ENCODE results near the gene ASXL1.
A peak's percentile ranks its signal among the peaks of the same experiment; 100 is the strongest.
"Not testable (repeated sequence)": the region's sequence is repeated elsewhere in the genome, so short reads cannot be mapped to it uniquely, and the experiment has no call there.

ASXL1 gene

GRCh38 chr20:32395066-32395465 is 36.9 kb downstream of the ASXL1 start:
- no peak overlapping the region for H3K4me3 Mint-ChIP-seq
- peaks cover 61% of the 10 kb centered on the region for H3K36me3 Mint-ChIP-seq (ENCODE audit: low read depth)
- H3K9me3 Mint-ChIP-seq: no peaks in the 10 kb centered on the region
- peaks cover 38% of the 10 kb centered on the region for H3K4me1 Mint-ChIP-seq (ENCODE audit: low read depth)
- no peak overlapping the region for H3K27ac Mint-ChIP-seq
- H3K27me3 Mint-ChIP-seq: no peaks in the 10 kb centered on the region

GRCh38 chr20:32396646-32397160 is 38.6 kb downstream of the ASXL1 start:
- no peaks in the 10 kb centered on the region for H3K9me3 Mint-ChIP-seq
- H3K27me3 Mint-ChIP-seq: no peaks in the 10 kb centered on the region
- H3K36me3 Mint-ChIP-seq (ENCODE audit: low read depth): peaks cover 65% of the 10 kb centered on the region
- no peak overlapping the region for H3K4me3 Mint-ChIP-seq
- peaks cover 37% of the 10 kb centered on the region for H3K4me1 Mint-ChIP-seq (ENCODE audit: low read depth)
- no peak overlapping the region for H3K27ac Mint-ChIP-seq

- H3K9me3 Mint-ChIP-seq: no peaks in the 10 kb centered on the region
- peaks cover 67% of the 10 kb centered on the region for H3K36me3 Mint-ChIP-seq (ENCODE audit: low read depth)
- H3K27me3 Mint-ChIP-seq: no peaks in the 10 kb centered on the region
- H3K4me1 Mint-ChIP-seq (ENCODE audit: low read depth): peaks cover 35% of the 10 kb centered on the region
- H3K4me3 Mint-ChIP-seq: no peak overlapping the region
- H3K27ac Mint-ChIP-seq: peak overlapping the region; percentile 36
These were observed 39.5 kb downstream of the ASXL1 start for GRCh38 chr20:32397567-32398084.

- Mint-ChIP-seq H3K9me3 (no peaks in the 10 kb centered on the region), H3K4me3 (no peak overlapping the region), H3K27me3 (no peaks in the 10 kb centered on the region), H3K36me3 (ENCODE audit: low read depth) (peaks cover 58% of the 10 kb centered on the region), H3K27ac (peak overlapping the region; percentile 0), H3K4me1 (ENCODE audit: low read depth) (peaks cover 37% of the 10 kb centered on the region)
These were observed 42.3 kb downstream of the ASXL1 start for GRCh38 chr20:32400476-32400875.

- peaks cover 59% of the 10 kb centered on the region for H3K36me3 Mint-ChIP-seq (ENCODE audit: low read depth)
These were observed 45.9 kb downstream of the ASXL1 start for GRCh38 chr20:32404017-32404416.

GRCh38 chr20:32406701-32407100 is 48.6 kb downstream of the ASXL1 start:
- Mint-ChIP-seq H3K36me3 (ENCODE audit: low read depth) (peaks cover 42% of the 10 kb centered on the region), H3K27ac (peak overlapping the region; percentile 82), H3K4me3 (peak overlapping the region; percentile 57), H3K4me1 (ENCODE audit: low read depth) (peaks cover 53% of the 10 kb centered on the region), H3K27me3 (no peaks in the 10 kb centered on the region), H3K9me3 (no peaks in the 10 kb centered on the region)

More at GRCh38 chr20:32404017-32404416, 45.9 kb downstream of the ASXL1 start:
- Mint-ChIP-seq H3K4me3 (no peak overlapping the region), H3K9me3 (no peaks in the 10 kb centered on the region), H3K27me3 (no peaks in the 10 kb centered on the region), H3K27ac (no peak overlapping the region), H3K4me1 (ENCODE audit: low read depth) (peaks cover 56% of the 10 kb centered on the region)

GRCh38 chr20:32407131-32407750 is 49.1 kb downstream of the ASXL1 start:
- Mint-ChIP-seq H3K4me1 (ENCODE audit: low read depth) (peaks cover 59% of the 10 kb centered on the region), H3K4me3 (peak overlapping the region; percentile 57), H3K36me3 (ENCODE audit: low read depth) (peaks cover 44% of the 10 kb centered on the region), H3K27ac (peak overlapping the region; percentile 82)
- H3K9me3 Mint-ChIP-seq, H3K27me3 Mint-ChIP-seq: not testable (repeated sequence)

GRCh38 chr20:32411955-32412706 is 54.0 kb downstream of the ASXL1 start:
- Mint-ChIP-seq H3K27me3 (no peaks in the 10 kb centered on the region), H3K36me3 (ENCODE audit: low read depth) (peaks cover 45% of the 10 kb centered on the region), H3K4me1 (ENCODE audit: low read depth) (peaks cover 71% of the 10 kb centered on the region), H3K9me3 (no peaks in the 10 kb centered on the region), H3K4me3 (no peak overlapping the region), H3K27ac (peak overlapping the region; percentile 6)

- H3K4me3 Mint-ChIP-seq: no peak overlapping the region
- H3K36me3 Mint-ChIP-seq (ENCODE audit: low read depth): peaks cover 44% of the 10 kb centered on the region
- no peaks in the 10 kb centered on the region for H3K27me3 Mint-ChIP-seq
- peaks cover 67% of the 10 kb centered on the region for H3K4me1 Mint-ChIP-seq (ENCODE audit: low read depth)
- no peaks in the 10 kb centered on the region for H3K9me3 Mint-ChIP-seq
- H3K27ac Mint-ChIP-seq: no peak overlapping the region
These were observed 57.4 kb downstream of the ASXL1 start for GRCh38 chr20:32415494-32415893.

GRCh38 chr20:32416206-32416605 is 58.1 kb downstream of the ASXL1 start:
- H3K27me3 Mint-ChIP-seq: no peaks in the 10 kb centered on the region
- peaks cover 68% of the 10 kb centered on the region for H3K4me1 Mint-ChIP-seq (ENCODE audit: low read depth)
- peaks cover 42% of the 10 kb centered on the region for H3K36me3 Mint-ChIP-seq (ENCODE audit: low read depth)
- H3K4me3 Mint-ChIP-seq: no peak overlapping the region
- no peak overlapping the region for H3K27ac Mint-ChIP-seq
- no peaks in the 10 kb centered on the region for H3K9me3 Mint-ChIP-seq

GRCh38 chr20:32418376-32418775 is 60.2 kb downstream of the ASXL1 start:
- Mint-ChIP-seq H3K4me1 (ENCODE audit: low read depth) (peaks cover 54% of the 10 kb centered on the region), H3K4me3 (no peak overlapping the region), H3K36me3 (ENCODE audit: low read depth) (peaks cover 40% of the 10 kb centered on the region), H3K9me3 (no peaks in the 10 kb centered on the region), H3K27me3 (no peaks in the 10 kb centered on the region), H3K27ac (peak overlapping the region; percentile 13)

GRCh38 chr20:32421290-32421689 is 63.2 kb downstream of the ASXL1 start:
- Mint-ChIP-seq H3K36me3 (ENCODE audit: low read depth) (peaks cover 42% of the 10 kb centered on the region), H3K4me1 (ENCODE audit: low read depth) (peaks cover 31% of the 10 kb centered on the region), H3K27ac (no peak overlapping the region), H3K9me3 (no peaks in the 10 kb centered on the region), H3K4me3 (no peak overlapping the region), H3K27me3 (no peaks in the 10 kb centered on the region)

- peak overlapping the region; percentile 30 for H3K27ac Mint-ChIP-seq
- peaks cover 77% of the 10 kb centered on the region for H3K36me3 Mint-ChIP-seq (ENCODE audit: low read depth)
- no peaks in the 10 kb centered on the region for H3K9me3 Mint-ChIP-seq
- H3K4me3 Mint-ChIP-seq: no peak overlapping the region
- H3K27me3 Mint-ChIP-seq: no peaks in the 10 kb centered on the region
- no peaks in the 10 kb centered on the region for H3K4me1 Mint-ChIP-seq (ENCODE audit: low read depth)
These were observed 69.9 kb downstream of the ASXL1 start for GRCh38 chr20:32427996-32428395.

GRCh38 chr20:32429343-32429742 is 71.2 kb downstream of the ASXL1 start:
- H3K9me3 Mint-ChIP-seq: no peaks in the 10 kb centered on the region
- H3K36me3 Mint-ChIP-seq (ENCODE audit: low read depth): peaks cover 89% of the 10 kb centered on the region
- no peak overlapping the region for H3K27ac Mint-ChIP-seq
- H3K4me3 Mint-ChIP-seq: no peak overlapping the region
- H3K4me1 Mint-ChIP-seq (ENCODE audit: low read depth): no peaks in the 10 kb centered on the region
- no peaks in the 10 kb centered on the region for H3K27me3 Mint-ChIP-seq

- Mint-ChIP-seq H3K4me3 (no peak overlapping the region), H3K27ac (no peak overlapping the region), H3K36me3 (ENCODE audit: low read depth) (peaks cover 91% of the 10 kb centered on the region)
These were observed 71.7 kb downstream of the ASXL1 start for GRCh38 chr20:32429745-32430360.

More at GRCh38 chr20:32429745-32430360, 71.7 kb downstream of the ASXL1 start:
- H3K4me1 Mint-ChIP-seq (ENCODE audit: low read depth): no peaks in the 10 kb centered on the region
- H3K27me3 Mint-ChIP-seq: no peaks in the 10 kb centered on the region
- no peaks in the 10 kb centered on the region for H3K9me3 Mint-ChIP-seq

All from stimulated activated naive CD8-positive, alpha-beta T cell treated with anti-CD3 and anti-CD28 coated beads, Interleukin-15, Interleukin-2, amounts not matched to agents 100 ng/mL and 50 ng/mL, for 24 hours (primary cell).